Subcutaneous abdominal adipose tissue (tissue), 5 donors: Measurements from ENCODE around the gene SLC5A9.

ENCODE experiments used
- H3K27ac ChIP-seq: one replicate; pipeline ENCODE4 v1.7.0; 2013; ENCODE audit warnings: low read depth, mild to moderate bottlenecking, inconsistent platforms, low read length, moderate library complexity
- H3K27me3 ChIP-seq, 5 donors: one replicate each; pipeline ENCODE4 v1.7.0; 2013; ENCODE audit warnings: low read length in 5 of 5, inconsistent platforms in 1 of 5; ENCODE audit not compliant: control insufficient read depth in 5 of 5, insufficient read depth in 4 of 5
- H3K36me3 ChIP-seq, 5 donors: one replicate each; pipeline ENCODE4 v1.7.0; 2013; ENCODE audit warnings: low read length in 5 of 5; ENCODE audit not compliant: control insufficient read depth in 5 of 5, insufficient read depth in 5 of 5
- H3K4me1 ChIP-seq, 5 donors: one replicate each; pipeline ENCODE4 v1.7.0; 2013; ENCODE audit warnings: low read length in 5 of 5, mild to moderate bottlenecking in 3 of 5, moderate library complexity in 1 of 5; ENCODE audit not compliant: control insufficient read depth in 5 of 5, insufficient read depth in 5 of 5
- H3K4me3 ChIP-seq, 5 donors: one replicate each; pipeline ENCODE4 v1.7.0; 2013; ENCODE audit warnings: low read length in 5 of 5, low read depth in 1 of 5
- H3K9ac ChIP-seq, 5 donors: one replicate each; pipeline ENCODE4 v1.7.0; 2013; ENCODE audit warnings: low read length in 5 of 5, mild to moderate bottlenecking in 4 of 5, moderate library complexity in 3 of 5
- H3K9me3 ChIP-seq, 5 donors: one replicate each; pipeline ENCODE4 v1.7.0; 2013; ENCODE audit warnings: low read length in 5 of 5; ENCODE audit not compliant: control insufficient read depth in 5 of 5
- donor health status: healthy.
- donor health status: healthy.
- donor health status: healthy.
- donor health status: healthy.
- donor health status: healthy.

SLC5A9 gene

DNA sequence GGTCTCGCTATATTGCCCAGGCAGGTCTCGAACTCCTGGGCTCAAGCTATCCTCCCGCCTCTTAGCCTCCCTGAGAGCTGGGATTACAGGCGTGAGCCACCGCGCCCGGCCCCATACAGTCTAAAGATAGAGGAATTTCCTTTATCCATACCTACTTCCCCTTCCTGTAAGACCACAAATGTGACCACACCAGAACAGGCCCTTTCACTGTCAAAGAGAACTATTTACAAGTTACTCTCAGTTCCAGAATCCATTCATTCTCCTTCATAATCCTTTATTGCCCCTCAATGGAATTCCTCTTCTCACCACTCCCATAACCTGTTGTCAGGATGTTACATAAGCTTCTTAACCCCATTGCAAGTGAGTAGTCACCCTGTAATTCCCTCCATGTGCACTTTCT, 26.3 kb upstream of the SLC5A9 start:
- no peaks in the 10 kb centered on the region for H3K36me3 ChIP-seq
- no peaks in the 10 kb centered on the region for H3K4me1 ChIP-seq
- no peaks in the 10 kb centered on the region for H3K27me3 ChIP-seq
- no peak overlapping the region for H3K27ac ChIP-seq
- no peaks in the 10 kb centered on the region for H3K9me3 ChIP-seq
- H3K4me3 ChIP-seq: no peak overlapping the region
- no peak overlapping the region for H3K9ac ChIP-seq

DNA sequence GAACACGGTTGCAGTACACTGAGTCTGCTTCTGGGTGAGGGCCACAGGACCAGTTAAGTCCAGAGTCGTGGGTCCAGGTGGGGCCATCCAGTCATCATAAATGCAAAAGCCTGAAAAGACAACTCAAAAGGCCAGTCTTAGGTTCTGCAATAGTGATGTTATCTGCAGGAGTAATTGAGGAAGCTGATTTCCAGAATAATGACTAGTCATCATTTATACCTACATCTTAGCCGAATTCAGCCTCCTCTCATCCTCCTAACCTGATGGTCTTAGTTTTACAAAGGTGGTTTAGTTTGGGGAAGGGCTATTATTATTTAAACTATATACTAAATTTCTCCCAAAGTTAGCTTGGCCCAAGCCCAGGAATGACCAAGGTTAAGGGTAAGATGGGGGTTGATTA, 23.5 kb upstream of the SLC5A9 start:
- Histone ChIP-seq H3K36me3 (no peaks in the 10 kb centered on the region), H3K27me3 (no peaks in the 10 kb centered on the region), H3K9ac (no peak overlapping the region), H3K4me3 (no peak overlapping the region), H3K27ac (no peak overlapping the region), H3K9me3 (no peaks in the 10 kb centered on the region), H3K4me1 (no peaks in the 10 kb centered on the region)

DNA sequence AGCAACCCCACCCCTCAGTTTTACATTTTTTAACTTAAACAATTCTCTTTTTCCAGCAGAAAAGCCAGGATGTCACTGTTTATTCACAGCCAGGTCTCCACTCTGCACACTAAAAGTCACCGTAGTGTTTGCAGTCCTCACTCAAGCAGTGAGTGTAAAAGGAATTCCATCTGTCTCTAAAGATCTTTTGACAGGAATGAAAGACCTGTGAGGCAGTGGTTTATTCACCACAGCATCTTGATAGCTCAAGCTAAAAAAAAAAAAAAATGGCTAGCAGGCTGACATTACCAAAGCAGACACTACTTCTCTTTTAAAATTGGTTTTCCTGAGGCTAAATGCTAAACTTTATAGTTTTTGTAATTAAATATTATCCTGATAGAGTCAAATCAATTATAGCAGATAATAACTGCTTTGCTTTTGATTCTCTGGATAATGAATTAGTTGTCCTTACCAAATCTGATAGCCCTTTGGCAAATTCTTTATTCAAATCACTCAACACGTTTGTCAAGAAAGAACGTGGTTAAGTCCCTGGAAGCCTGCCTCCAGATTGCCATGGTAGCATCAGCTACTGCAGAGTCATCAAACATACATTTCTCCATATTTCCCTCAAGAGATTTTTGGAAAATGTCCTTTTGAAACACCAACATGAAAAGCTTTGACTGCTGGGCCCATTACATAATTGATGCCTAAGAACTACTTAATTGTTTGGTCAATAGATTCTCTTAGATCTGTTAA, 22.2 kb upstream of the SLC5A9 start:
- no peaks in the 10 kb centered on the region for H3K27me3 ChIP-seq
- no peaks in the 10 kb centered on the region for H3K4me1 ChIP-seq
- H3K36me3 ChIP-seq: no peaks in the 10 kb centered on the region
- H3K9ac ChIP-seq: no peak overlapping the region
- H3K9me3 ChIP-seq: no peaks in the 10 kb centered on the region
- H3K27ac ChIP-seq: no peak overlapping the region
- H3K4me3 ChIP-seq: no peak overlapping the region

DNA sequence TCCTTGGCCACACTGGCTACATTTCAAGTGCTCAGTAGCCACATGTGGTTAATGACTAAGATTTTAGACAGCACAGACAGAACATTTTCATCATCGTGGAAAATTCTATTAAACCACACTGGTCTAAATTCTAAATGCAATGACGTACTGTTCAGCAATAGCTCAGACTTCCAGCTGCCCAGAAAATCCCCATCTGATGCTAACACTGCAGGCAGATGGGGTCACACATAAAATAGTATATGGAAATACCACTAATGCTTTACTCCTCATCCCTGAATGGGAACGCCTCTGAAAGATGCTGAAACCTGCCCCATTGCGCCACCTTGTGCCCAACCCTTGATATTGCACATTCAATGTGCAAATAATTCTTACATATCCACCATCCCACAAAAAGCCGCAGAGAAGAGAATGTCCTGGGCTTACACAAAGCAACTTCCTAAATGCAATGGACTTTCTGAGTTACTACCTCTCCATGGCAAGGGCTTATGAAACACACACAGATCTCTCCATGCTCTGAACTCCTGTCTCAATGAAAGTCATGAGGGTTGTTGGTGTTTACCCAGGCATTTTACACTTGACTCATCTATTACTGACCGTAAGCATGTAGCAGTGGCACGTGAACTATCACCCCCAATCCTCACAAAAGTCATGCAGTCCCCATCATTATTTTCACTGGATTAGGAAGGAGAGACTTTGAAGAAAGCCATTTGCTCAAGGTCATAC, 20.3 kb upstream of the SLC5A9 start:
- Histone ChIP-seq H3K9ac (no peak overlapping the region), H3K4me3 (no peak overlapping the region), H3K27ac (no peak overlapping the region), H3K9me3 (no peaks in the 10 kb centered on the region), H3K36me3 (no peaks in the 10 kb centered on the region), H3K27me3 (no peaks in the 10 kb centered on the region), H3K4me1 (no peaks in the 10 kb centered on the region)

DNA sequence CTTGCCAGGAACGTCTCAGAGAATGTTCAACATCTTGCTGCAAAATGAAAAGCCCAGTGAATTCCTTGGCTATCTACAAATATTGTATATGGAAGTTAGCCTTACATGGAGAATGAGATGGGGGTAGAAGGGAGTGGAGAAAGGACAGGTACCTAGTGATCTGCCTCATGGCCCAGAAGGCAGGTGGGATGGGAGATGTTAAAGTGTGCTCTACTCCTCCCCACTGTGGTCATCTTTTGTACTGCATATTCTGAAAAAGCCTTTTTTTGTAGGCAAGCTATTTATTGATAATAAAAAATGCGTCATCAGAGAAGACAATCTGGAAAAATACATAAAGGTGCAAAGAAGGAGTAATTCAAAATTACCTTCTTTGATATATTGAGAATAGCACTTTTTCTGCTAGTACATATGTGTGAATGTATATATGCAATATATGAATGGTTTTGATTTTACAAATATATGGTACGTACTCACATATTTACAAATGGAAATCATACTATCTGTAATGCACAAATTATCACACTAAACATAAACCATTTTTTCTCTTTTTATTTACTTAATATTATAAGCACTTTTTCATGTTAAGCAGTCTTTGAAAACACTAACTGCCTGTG, 19.1 kb upstream of the SLC5A9 start:
- H3K9me3 ChIP-seq: no peaks in the 10 kb centered on the region
- no peaks in the 10 kb centered on the region for H3K4me1 ChIP-seq
- no peaks in the 10 kb centered on the region for H3K27me3 ChIP-seq

DNA sequence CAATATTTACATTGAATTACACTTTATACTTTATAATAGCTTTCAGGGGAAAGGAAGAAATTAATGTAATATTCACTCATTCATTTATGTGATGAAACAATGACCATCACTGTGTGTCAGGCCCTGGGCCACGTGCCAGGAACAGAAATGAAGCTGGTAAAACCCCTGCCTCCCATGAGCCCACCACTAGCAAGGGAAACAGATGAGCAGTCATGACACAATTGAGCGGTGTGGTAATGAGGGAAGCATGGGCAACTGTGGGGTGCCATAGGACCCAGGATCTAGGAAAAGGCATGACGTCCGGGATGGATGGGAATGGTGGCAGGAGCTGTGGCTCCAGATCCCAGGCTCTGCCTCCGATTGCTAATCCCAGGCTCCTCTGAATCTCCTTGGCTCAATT, 17.0 kb upstream of the SLC5A9 start:
- H3K4me1 ChIP-seq: no peaks in the 10 kb centered on the region
- no peak overlapping the region for H3K4me3 ChIP-seq
- no peaks in the 10 kb centered on the region for H3K27me3 ChIP-seq
- no peak overlapping the region for H3K9ac ChIP-seq
- no peak overlapping the region for H3K27ac ChIP-seq
- no peaks in the 10 kb centered on the region for H3K36me3 ChIP-seq
- no peaks in the 10 kb centered on the region for H3K9me3 ChIP-seq

More for the DNA sequence above, 19.1 kb upstream of the SLC5A9 start:
- no peaks in the 10 kb centered on the region for H3K36me3 ChIP-seq
- no peak overlapping the region for H3K4me3 ChIP-seq
- no peak overlapping the region for H3K9ac ChIP-seq
- H3K27ac ChIP-seq: no peak overlapping the region

DNA sequence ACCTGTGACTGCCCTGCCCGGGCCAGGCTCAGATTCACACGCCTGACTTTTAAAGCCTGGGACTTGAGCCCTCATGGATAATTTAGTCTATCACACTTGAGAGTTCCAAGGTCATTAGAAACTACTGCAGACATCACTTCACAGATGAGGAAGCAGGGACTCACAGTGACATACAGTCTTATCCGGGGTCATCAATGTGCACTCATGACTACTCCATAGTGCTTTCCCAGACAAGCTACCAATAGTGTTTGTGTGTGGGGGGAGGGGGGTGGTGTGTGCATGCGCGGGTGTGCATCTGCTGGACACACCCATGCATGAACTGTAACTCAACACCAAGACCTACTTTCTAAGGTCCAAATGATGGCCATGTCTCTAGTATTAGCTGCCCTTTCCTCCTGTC, 16.1 kb upstream of the SLC5A9 start:
- Histone ChIP-seq H3K4me3 (no peak overlapping the region), H3K27ac (no peak overlapping the region), H3K9me3 (no peaks in the 10 kb centered on the region), H3K9ac (no peak overlapping the region), H3K27me3 (no peaks in the 10 kb centered on the region), H3K4me1 (no peaks in the 10 kb centered on the region), H3K36me3 (no peaks in the 10 kb centered on the region)

DNA sequence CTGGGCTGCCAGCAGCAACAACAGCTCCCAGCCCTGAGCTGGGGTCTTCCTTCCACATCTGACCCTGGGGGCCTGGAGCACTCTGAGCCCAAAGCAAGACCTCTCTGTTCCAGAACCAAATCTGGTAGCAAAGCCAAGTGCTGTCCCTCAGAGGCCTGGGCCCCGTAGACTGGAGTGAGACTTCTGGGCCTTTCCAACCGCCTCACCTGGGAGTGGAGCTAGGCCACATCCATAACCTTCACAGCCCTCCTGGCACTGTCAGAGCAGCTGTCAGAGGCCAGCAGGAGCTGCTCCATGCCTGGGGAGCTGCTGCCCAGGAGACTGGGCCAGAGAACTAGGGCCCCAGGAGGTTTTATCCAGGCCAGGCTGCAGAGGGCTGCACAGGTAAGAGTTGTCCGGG, 15.4 kb upstream of the SLC5A9 start:
- Histone ChIP-seq H3K4me3 (no peak overlapping the region), H3K9ac (no peak overlapping the region), H3K9me3 (no peaks in the 10 kb centered on the region), H3K4me1 (no peaks in the 10 kb centered on the region), H3K27me3 (no peaks in the 10 kb centered on the region), H3K36me3 (no peaks in the 10 kb centered on the region), H3K27ac (no peak overlapping the region)

DNA sequence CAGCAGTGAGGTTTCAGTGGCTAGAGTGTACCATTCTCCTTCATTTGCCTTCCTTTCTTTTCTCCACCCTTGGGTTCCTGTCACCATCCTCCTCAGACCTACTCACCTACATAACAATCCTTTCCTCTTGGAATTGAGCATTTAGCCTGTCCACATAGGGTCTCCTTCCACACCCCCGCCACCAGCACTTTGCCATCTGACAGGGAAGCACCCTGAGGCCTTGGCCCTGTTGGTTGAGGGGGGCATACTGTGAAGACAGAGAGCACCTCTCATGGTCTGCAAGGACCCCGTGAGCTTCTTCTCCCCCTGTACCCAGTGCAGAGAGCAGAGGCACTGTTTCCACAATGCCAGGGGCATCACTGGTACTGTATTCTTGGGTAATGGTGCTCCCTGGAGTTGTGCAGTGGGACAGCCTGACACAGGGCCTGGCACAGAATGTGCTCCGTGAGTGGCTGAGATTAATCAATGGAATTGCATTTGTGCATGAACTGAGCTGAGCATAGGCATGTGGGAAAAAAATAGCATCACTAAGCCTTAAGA, 14.9 kb upstream of the SLC5A9 start:
- no peak overlapping the region for H3K27ac ChIP-seq
- H3K4me3 ChIP-seq: no peak overlapping the region

DNA sequence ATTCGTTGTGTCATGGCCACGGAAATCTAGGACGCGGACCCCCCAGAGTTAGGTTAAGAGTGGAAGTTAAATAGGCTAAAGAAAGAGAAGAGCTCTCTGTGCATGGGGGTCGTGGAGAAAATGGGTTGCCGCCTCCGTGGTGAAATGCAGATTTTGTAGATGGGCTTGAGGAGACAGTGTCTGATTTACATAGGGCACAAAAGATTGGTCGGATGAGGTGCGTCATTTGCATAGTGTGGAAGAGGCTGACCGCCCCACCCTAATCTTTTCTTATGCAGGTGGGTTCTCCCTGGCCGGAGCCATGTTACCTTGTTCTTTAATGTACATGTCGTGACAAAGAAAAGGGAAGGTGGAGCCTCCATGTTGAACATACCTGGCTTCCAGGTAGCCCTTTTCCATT, 14.3 kb upstream of the SLC5A9 start:
- Histone ChIP-seq H3K4me3 (no peak overlapping the region), H3K27ac (no peak overlapping the region), H3K9me3 (no peaks in the 10 kb centered on the region), H3K27me3 (no peaks in the 10 kb centered on the region), H3K36me3 (no peaks in the 10 kb centered on the region), H3K4me1 (no peaks in the 10 kb centered on the region), H3K9ac (no peak overlapping the region)

More for the DNA sequence above, 14.9 kb upstream of the SLC5A9 start:
- H3K4me1 ChIP-seq: no peaks in the 10 kb centered on the region
- H3K9me3 ChIP-seq: no peaks in the 10 kb centered on the region
- no peaks in the 10 kb centered on the region for H3K27me3 ChIP-seq
- H3K36me3 ChIP-seq: no peaks in the 10 kb centered on the region
- no peak overlapping the region for H3K9ac ChIP-seq
